Hematopoietic multipotent progenitor cell treated with erythropoietin and hydrocortisone succinate and interleukin-3 and kit ligand, for 15 days (in vitro differentiated cells): ENCODE results near the gene C1orf105.
A peak's percentile ranks its signal among the peaks of the same experiment; 100 is the strongest.
"Not testable (repeated sequence)": the region's sequence is repeated elsewhere in the genome, so short reads cannot be mapped to it uniquely, and the experiment has no call there.

Source experiments
- DNase-seq: peaks from one replicate; pipeline ENCODE4 v3.0.0-alpha.2; 2015; ENCODE audit warnings: low spot score

The C1orf105 gene

DNA sequence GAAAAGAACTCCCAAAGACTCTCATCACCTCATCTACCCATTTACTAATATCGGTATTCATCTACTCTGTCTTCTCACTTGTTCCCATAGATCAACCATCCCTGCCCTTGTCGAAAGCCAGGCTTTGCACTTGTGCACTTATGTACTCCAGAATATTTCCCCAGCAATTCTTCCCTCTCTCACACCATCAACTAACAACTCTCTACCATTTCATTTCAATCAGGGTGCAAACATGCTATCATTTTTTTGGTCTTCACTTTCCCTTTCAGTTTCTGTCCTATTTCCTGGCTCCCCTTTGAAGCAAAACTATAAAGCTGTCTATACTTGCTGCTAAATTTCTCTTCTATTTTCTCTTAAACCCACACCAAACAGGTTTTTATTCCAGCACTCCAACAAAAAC is 6.7 kb downstream of the C1orf105 start:
- DNase-seq = no peak

DNA sequence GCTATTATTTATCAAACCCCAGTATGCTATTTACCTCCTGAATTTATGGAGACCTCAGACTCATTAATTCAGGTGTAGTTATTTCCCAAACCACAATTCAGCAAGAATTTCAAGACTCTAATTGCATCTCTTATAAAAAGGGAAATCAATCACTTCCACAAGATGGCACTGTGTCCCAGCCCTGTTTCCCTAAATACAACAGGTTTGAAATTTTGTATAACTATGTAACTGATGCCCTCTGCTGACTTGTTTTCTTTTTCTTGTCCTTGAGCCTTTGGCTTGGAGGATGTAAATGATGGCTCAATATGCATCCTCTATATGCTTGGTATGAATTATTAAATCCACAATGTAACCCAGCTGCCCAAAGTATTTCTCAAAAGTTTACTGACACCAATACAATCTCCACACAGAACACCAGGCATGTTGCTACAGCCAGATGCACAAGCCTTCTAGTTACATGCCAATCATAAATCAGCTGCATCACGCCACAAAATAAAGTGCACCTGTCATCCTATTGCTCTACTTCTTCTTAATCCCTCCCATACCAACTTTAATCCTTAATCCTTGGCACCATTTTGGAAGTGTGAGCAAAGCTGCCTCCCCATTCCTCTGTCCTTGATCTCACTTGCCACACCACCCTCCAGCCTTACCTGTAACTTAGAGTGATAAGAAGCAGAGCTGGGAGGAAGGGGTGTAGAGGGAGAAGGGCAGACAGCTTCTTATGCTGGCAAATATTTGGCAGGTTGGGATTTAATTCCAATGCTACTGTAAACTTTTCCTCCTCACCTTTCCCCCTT is 9.0 kb downstream of the C1orf105 start:
- peak; percentile 74 for DNase-seq

DNA sequence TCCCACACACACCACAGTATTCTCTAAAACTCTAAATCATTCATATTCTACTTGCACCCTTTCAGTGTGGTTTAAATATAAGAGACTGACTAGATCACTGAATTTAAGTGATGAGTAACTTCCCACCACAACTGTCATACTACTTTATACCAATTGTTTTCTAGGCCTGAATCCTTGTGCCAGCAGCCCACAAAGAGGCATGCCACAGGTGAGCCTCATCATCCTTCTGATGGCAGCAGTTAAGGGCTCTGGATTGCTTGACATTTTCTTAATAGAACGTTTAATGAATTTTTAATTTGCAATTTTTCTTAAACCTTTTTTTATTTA is 9.6 kb downstream of the C1orf105 start:
- DNase-seq = no peak

DNA sequence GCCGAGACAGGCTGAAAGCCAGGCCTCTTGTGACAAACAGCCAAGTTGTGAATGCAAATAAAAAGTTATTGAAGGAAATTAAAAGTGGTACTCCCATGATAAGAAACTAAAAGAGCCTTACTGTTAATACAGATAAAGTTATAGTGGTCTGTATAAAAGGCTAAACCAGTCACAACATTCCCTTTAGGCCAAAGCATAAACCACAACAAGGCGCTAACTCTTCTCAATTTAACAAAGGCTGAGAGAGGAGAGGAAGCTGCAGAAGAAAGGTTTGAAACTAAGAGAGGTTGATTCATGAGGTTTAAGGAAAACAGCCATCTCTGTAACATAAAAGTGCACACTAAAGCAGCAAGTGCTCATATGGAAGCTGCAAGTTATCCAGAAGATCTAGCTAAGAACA is 10.7 kb downstream of the C1orf105 start:
- DNase-seq = no peak

DNA sequence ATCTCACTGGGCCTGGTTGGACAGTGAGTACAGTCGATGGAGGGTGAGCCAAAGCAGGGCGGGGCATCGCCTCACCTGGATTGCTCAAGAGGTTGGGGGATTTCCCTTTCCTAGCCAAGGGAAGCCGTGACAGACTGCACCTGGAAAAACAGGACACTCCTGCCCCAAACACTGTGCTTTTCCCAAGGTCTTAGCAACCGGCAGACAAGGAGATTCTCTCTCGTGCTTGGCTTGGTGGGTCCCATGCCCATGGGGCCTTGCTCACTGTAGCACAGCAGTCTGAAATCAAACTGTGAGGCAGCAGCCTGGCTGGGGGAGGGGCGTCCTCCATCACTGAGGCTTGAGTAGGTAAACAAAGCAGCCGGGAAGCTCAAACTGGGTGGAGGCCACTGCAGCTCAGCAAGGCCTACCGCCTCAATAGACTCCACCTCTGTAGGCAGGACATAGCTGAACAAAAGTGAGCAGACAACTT is 11.3 kb downstream of the C1orf105 start:
- no peak for DNase-seq

DNA sequence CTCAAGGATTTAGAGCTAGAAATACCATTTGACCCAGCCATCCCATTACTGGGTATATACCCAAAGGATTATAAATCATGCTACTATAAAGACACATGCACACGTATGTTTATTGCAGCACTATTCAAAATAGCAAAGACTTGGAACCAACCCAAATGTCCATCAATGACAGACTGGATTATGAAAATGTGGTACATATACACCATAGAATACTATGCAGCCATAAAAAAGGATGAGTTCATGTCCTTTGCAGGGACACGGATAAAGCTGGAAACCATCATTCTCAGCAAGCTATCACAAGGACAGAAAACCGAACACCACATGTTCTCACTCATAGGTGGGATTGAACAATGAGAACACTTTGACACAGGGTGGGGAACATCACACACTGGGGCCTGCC is 16.7 kb downstream of the C1orf105 start:
- not testable (repeated sequence) for DNase-seq

DNA sequence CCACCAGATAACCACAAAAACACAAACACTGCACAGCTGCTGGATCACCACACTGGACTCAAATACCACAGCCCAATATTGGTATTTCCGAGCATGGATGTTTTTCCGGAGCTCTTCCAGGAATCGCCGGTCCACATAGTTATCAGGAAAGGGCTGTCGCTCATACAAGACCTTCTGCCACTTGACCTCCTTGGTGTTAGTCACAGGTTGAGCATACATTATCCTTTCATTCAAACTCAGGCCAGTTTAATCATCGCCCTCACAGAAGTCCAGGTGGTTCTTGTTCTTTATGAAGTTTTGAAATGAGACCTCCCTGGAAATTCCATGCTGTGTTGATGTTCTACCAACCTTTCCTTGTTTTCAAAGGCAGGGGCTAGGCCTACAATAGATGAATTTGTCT is 21.9 kb downstream of the C1orf105 start:
- DNase-seq = no peak

DNA sequence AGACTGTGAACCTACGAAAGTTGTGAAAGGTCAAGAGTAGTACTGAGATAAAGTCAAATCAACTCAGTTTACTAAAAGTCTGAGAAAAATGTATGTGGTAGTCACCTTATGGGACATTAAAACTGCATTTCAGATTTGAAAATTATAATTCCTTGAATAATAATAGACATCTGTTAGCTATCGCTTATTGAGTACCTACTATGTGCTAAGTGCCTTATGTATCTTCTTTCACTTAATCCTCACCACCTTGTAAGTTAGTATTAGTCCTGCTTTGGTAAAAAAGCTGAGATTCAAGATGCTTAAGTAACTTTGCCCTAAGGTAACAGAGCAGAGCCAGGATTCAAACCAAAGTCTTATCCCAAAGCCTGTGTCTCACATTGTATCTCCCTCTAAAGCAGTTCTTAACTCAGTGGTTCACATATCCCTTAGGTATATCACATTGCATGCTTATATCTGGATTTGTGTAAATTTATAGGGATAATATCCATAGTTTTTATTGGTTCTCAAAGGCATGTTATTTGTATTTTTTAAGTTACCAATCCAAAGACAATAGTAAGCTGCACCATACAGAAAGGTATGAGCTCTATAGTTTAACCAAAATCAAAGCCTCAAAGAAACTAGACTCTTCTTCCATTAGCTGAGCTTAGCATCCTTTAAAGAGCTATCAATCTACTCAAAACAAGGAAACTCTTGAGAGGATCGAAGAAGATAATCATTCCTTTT is 22.5 kb downstream of the C1orf105 start:
- DNase-seq = no peak

DNA sequence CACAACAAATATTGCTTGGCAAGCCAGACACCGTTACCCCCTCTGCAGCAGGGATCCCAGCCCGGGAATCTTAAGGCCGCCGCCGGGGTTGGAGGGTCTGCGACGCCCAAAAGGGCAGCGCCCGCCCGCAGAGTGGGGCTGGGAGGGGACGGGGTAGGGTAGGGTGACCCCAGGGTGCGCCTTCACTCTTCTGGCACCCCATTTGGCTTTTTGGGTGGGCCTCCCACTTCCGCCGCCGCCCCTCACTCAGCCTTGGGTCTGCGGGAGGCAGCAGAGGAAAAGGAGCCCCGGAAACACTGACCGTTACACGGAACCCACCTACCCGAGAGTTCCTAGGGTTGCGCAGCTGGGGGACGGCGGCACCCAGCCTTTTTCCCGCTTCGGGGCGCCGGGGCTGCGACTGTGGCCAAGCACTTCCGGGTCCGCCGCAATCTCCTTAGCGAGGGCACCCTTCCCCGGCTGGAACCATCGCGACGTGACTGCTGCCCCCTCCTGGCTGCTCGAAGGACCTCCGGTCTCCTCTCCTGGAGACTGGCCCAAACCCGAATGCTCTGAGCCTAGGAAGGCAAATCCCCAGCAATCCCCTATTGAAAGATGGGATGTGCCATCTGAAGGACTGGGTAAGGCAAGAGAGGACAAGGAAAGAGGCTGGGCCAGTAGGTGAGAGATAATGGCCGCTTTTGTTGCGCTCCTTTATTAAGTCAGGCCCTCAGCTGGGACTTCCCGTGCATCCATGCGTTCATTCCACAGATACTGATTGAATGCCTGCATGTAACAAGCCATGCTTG is 23.4 kb downstream of the C1orf105 start, which contains the start of gene PIGC:
Gene PIGC, minus strand, starts transcription at position 404 of the 788 bp plus-strand sequence. CDS start 1,447 bp downstream, outside the sequence.
- peak; percentile 90 for DNase-seq

DNA sequence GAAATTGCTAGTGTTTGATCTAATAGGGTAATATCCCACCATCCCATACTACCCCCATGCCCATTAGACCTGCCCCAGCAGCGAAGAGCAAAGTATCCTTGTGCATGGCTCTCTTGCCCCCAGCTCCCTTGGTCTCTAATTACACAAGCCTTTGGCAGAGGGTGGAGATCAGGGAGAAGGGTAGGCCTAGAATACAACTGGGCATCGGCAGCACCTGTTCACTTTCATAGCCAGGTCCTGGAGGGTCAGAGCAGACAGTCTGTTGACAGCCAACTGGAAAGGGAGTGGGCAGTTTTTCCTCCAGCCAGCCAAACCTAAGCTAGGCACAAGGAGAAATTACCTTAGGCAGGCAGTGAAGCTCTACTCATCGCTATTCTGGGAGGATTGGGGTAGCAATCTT is 26.1 kb downstream of the C1orf105 start:
- no peak for DNase-seq

DNA sequence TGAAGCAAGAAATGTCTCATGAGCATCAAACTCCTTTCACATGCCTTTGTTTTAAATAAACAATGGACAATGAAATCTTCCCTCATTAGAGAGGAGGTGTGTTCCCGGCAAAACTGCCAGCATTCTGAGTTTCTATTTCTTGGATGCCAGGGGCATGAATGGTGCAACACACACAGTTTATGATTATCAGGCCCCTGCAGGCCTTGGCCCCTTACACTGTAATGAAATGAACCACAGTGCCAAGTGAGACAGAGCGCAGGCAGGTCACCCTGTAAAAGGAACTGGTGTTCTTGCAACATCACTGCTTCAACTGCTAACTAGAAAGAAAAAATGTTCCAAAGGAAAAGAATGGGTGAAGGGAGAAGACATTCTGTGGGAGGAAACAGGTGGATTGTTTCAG is 27.2 kb downstream of the C1orf105 start:
- peak; percentile 72 for DNase-seq

DNA sequence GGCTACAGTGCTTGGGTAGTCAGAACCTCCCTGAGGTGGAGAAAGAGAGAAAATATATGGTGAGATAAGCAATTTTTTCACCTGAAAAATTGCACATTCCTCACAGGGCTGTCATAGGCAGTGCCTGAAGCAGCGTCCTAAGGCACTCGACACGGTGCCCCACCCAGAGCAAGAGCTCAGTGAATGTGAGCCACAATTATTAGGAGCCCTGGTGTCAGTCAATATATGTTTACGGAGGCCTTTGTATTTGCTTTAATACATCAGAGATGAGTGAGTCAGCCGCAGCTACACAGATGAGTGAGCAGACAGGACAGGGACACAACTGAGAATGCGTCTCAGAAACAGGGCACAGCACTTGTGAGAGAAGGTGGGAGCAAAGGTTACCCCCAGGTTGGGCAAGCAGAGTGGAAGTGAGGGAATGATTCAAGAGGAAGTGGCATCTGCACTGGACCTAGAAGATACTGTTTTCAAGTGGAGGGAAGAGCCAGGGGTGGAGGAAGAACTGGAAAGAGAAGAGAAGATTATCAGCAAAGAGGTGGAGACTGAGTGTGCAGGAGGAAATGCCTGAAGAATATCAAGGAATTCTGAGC is 28.6 kb downstream of the C1orf105 start:
- peak; percentile 44 for DNase-seq

DNA sequence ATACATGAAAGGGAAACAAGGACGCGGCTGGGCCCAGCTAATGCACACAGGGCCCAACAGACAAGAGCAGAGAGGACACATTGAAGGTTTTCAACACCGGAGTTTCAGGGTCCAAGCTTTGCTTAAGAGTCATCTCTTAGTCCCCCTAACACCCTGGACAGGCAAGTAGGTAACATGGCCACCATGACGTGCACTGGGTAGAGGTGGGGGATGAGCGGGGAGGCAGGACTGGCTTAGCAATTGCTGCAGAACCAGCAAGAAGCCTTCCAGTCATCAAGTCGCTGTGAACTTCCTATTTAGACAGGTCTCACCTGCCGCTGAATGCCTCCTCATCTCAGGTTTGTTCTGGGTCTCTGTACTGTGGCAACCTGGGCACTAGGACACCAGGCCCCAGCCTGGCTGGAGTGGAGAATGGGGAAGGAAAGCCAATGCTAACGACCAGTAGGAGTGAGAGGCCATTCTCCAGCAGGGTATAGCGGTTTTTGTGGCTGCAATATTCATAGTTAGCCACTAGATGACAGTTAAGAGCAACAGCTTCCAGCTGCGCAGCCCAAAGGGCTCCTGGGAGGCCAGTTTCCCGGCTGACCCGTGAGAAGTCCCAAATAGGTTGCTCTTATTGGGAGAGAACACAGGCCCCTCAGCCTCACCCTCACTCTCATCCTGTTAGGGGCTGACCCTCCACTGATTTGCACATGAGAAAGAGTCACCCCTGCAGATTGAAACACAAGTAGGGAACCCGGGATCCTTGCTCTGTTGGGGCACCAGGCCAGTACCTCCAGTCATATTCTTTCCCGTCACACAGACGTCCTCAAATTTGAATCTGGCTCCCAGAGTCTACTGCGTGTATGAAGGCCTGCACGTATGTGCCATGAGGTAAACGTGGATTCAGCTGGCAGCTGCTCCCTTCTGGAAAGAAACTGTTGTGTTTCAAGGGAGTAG is 29.4 kb downstream of the C1orf105 start:
- DNase-seq = peak; percentile 85

DNA sequence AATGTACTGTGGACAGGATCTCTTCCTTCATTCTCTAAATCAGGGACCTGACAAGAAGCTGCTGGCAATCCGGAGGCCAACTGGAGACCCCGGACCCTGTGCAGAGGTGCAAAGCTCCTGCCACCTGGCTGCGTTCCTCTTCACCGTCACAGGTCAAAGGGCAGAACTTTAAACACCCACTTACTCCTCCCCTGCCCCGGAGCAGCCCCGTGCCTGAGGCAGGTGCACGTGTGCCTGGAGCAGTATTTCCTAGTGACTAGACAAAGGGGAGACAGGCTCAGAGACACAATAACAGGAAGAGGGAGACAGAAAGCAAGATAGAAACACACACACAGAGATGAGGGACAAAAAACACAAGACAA is 30.0 kb downstream of the C1orf105 start:
- DNase-seq = no peak

DNA sequence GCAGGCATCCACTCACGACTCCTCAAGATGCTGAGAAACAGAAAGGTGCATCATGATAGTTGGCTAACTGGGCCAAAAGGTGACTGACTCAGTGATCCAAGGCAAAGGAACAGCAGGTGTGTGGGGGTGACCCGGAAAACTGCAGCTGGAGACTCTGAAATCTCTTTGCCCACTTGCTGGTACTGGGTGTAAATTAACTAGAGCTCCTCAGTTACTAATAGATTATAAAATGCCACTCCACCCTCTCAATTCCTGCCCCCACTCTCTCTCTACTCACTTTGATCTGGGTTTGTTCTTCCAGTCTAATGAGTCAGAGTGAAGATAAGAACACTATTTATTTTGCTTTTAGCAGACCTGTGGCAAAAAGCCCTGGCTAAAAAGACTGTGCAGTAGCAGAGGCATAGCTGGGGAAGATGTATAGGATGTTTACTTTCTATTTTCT is 30.5 kb downstream of the C1orf105 start:
- peak; percentile 87 for DNase-seq

DNA sequence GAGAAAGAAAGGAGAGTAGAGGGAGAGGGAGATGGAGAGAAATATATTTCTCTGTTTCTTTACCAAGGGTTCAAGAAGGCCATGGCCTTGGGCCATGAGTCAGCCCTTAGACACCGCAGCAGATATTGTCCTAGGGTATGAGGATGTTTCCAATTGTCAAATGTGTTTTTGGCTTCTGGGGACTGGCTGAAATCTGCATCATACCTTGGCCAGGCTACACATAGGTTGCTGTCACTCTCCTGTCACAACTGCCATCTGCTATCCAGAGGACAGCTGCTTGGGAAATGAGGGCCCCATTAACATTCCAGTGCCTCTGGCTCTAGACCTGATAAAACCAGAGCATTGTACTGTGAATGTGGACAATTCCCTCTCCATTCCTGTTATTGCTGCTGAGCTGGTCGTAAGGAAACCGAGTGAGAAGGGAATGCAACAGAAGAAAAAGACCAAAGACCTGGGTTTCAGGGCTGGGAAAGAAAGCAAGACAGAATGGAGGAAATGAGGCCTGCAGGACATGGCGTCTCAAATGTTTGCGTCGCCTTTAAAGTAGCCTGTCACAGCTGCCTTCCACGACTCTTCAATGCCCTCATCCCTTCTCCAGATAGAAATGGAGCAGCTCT is 32.2 kb downstream of the C1orf105 start:
- DNase-seq = peak; percentile 29

DNA sequence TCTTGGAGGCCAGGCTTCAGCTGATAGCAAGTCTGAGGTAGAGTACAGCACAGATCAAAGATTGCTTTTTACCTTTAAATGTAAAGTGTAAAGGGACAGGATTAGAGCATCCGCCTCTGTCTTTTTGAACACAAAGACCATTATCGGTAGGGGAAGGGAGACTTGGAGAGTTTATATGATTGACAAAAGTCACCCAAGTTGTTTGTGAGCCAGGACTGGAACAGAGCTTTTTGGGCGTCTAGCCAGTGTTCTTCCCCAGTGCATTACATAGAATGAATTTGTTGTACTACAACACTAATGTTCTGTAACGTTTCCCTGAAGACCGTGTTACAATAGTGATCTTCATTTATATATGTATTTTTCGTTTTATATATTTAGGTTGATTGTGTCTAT is 32.7 kb downstream of the C1orf105 start:
- peak; percentile 65 for DNase-seq

DNA sequence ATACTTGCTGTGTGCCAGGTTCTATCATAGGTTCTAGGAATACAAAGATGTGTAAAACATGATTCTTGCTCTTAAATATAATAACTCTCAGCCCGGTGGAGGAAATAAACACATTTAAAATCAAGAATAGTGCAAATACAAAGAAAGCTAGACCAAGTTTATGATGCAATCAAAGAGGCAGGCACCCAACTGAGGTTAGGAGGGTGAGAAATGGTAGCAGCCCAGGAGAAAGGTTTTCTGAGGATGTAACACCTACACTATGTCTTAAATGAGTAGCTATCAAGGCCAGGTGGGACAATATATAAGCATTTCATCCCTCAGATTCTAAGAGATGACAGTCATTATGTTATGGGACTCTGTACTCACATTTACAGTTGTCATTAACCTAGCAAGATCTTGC is 33.1 kb downstream of the C1orf105 start:
- DNase-seq = no peak

DNA sequence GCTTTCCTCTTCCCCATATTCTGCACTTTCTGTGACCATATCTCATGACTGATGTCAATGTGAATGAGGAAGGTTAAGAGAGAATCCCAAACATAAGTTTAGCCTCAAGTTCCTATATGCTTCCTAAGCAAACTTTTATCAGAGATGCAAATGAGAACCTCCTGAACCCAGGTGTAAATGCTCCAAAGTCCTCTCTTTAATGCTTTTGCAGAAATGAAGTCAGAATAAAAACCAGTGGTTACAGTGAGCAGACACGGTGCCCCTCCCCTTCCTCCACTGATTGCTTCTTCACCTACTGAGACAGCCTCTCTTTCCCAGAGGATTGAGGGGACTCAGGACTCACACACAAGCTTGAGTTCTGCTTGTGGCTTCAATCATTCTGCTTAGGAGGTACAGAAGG is 35.0 kb downstream of the C1orf105 start:
- DNase-seq = peak; percentile 34

DNA sequence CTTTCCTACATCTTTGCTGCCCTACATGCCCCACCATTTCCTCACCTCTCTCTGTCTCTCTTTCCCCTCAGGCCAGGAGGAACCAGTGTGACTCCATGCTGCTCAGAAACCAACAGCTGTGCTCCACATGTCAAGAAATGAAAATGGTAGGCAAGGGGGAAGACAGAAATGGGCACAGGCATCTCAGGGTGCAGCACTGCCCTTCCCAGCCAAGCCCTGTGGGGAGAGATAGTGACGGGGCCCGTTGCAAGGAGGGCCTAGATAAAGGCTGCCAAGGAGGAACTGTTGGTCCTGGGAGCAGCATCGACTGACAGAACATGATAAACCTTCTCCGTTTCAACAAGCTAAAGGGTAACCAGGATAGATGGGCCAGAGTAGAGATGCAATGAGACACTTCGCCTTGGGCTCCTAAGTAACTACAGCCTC is 35.9 kb downstream of the C1orf105 start:
- peak; percentile 97 for DNase-seq
